Measurements from ENCODE around the gene CDRT15.

Gene CDRT15

DNA sequence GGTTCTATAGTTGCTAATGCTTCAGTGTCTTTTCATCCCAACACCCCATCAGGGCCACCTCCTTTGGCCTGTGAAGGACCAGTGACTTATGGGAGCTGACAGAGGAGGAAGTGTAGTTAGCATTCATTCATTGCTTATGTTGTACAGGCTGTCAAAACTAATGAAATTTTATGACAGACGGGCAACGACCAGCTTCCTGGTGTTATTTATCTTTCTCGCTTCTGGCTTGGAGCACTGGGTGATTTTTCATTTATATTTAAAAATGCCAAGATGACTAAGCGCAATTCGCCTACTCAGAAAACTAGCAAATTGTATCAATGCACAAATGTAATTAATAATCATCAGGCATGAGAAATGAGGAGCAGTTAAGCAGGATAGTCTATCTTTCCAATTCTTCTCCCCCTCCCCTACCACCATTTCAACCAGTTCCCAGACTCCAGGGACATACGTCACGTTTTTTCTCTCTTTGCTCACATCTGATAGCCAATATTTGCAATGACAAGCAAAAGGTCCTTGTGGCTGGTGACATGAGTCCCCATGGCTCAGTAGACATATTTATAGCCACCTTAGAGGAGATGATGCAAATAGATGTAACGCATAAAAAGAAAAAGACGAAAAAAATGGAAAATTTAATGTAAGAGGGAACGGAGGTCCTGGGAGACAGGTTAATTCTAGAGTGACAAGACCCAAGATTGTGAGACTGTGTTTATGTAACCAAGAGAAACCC is 11.2 kb downstream of the CDRT15 start:
- Histone ChIP-seq H3K36me3 (ENCODE audit: control insufficient read depth in 2 of 2, insufficient read depth in 1 of 2, low read length in 2 of 2) (no peaks in the 10 kb centered on the region), H3K27ac (ENCODE audit: extremely low read depth, low read depth, low read length) (no peak overlapping the region), H3K4me3 (ENCODE audit: low read depth, low read length) (no peak overlapping the region), H3K4me1 (ENCODE audit: control insufficient read depth, insufficient read depth, low read length) (no peaks in the 10 kb centered on the region; the same call in 1 of the 2 replicates), H3K9me3 (ENCODE audit: control insufficient read depth, insufficient read depth, low read depth, low read length) (no peaks in the 10 kb centered on the region)
- ChIA-PET CTCF (no interaction called here), POLR2A (no interaction called here)
- TF ChIP-seq ZNF629 (tag by site-specific recombination; IDR thresholded peaks at IDR 0.05) (no peak), ZNF302 (tag by site-specific recombination; IDR thresholded peaks at IDR 0.05; ENCODE audit: low read depth) (no peak), ZNF175 (tag by site-specific recombination; IDR thresholded peaks at IDR 0.05) (no peak), ZEB2 (tag by site-specific recombination; IDR thresholded peaks at IDR 0.05) (no peak), ZBTB48 (tag by site-specific recombination; IDR thresholded peaks at IDR 0.05) (no peak), ZNF48 (tag by site-specific recombination; IDR thresholded peaks at IDR 0.05) (no peak), HOXC10 (CRISPR knock-in tag; IDR thresholded peaks at IDR 0.05) (no peak), ZBTB21 (tag by site-specific recombination; IDR thresholded peaks at IDR 0.05) (no peak), KLF1 (tag by site-specific recombination; IDR thresholded peaks at IDR 0.05) (no peak), SP2 (tag by site-specific recombination; IDR thresholded peaks at IDR 0.05) (no peak), FEZF1 (tag by site-specific recombination; IDR thresholded peaks at IDR 0.05) (no peak), ZNF791 (tag by site-specific recombination; IDR thresholded peaks at IDR 0.05) (no peak), ZNF223 (tag by site-specific recombination; IDR thresholded peaks at IDR 0.05) (no peak), ZSCAN23 (tag by site-specific recombination; IDR thresholded peaks at IDR 0.05) (no peak), KLF10 (tag by site-specific recombination; IDR thresholded peaks at IDR 0.05) (no peak)
- TF ChIP-seq, protein P1, sequence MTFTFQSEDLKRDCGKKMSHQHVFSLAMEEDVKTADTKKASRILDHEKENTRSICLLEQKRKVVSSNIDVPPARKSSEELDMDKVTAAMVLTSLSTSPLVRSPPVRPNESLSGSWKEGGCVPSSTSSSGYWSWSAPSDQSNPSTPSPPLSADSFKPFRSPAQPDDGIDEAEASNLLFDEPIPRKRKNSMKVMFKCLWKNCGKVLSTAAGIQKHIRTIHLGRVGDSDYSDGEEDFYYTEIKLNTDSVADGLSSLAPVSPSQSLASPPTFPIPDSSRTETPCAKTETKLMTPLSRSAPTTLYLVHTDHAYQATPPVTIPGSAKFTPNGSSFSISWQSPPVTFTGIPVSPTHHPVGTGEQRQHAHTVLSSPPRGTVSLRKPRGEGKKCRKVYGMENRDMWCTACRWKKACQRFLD (tag by site-specific recombination; IDR thresholded peaks at IDR 0.05), result no peak
- TF ChIP-seq, protein P2, sequence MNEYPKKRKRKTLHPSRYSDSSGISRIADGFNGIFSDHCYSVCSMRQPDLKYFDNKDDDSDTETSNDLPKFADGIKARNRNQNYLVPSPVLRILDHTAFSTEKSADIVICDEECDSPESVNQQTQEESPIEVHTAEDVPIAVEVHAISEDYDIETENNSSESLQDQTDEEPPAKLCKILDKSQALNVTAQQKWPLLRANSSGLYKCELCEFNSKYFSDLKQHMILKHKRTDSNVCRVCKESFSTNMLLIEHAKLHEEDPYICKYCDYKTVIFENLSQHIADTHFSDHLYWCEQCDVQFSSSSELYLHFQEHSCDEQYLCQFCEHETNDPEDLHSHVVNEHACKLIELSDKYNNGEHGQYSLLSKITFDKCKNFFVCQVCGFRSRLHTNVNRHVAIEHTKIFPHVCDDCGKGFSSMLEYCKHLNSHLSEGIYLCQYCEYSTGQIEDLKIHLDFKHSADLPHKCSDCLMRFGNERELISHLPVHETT (tag by site-specific recombination; IDR thresholded peaks at IDR 0.05), result no peak

DNA sequence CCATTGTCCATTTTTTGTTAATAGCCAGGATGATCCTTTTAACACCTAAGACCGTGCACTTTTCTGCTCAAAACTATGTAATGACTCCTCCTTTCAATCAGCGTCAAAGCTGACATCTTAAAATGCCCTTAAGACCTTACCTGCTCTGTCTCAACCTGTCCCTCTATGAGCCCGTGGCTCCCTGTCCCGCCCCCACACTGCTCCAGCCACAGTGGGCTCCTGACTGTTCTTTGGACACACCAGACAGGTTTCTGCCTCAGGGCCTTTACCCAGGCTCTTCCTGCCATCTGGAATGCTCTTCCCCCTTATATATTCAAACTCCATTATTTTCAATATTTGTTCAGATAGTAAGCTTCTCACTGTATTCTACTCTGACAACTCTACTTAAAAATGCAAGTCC is 14.1 kb downstream of the CDRT15 start:
- no peak for TF ChIP-seq BCL11A (tag by site-specific recombination; IDR thresholded peaks at IDR 0.05; ENCODE audit: low read depth)
- TF ChIP-seq, protein P3, sequence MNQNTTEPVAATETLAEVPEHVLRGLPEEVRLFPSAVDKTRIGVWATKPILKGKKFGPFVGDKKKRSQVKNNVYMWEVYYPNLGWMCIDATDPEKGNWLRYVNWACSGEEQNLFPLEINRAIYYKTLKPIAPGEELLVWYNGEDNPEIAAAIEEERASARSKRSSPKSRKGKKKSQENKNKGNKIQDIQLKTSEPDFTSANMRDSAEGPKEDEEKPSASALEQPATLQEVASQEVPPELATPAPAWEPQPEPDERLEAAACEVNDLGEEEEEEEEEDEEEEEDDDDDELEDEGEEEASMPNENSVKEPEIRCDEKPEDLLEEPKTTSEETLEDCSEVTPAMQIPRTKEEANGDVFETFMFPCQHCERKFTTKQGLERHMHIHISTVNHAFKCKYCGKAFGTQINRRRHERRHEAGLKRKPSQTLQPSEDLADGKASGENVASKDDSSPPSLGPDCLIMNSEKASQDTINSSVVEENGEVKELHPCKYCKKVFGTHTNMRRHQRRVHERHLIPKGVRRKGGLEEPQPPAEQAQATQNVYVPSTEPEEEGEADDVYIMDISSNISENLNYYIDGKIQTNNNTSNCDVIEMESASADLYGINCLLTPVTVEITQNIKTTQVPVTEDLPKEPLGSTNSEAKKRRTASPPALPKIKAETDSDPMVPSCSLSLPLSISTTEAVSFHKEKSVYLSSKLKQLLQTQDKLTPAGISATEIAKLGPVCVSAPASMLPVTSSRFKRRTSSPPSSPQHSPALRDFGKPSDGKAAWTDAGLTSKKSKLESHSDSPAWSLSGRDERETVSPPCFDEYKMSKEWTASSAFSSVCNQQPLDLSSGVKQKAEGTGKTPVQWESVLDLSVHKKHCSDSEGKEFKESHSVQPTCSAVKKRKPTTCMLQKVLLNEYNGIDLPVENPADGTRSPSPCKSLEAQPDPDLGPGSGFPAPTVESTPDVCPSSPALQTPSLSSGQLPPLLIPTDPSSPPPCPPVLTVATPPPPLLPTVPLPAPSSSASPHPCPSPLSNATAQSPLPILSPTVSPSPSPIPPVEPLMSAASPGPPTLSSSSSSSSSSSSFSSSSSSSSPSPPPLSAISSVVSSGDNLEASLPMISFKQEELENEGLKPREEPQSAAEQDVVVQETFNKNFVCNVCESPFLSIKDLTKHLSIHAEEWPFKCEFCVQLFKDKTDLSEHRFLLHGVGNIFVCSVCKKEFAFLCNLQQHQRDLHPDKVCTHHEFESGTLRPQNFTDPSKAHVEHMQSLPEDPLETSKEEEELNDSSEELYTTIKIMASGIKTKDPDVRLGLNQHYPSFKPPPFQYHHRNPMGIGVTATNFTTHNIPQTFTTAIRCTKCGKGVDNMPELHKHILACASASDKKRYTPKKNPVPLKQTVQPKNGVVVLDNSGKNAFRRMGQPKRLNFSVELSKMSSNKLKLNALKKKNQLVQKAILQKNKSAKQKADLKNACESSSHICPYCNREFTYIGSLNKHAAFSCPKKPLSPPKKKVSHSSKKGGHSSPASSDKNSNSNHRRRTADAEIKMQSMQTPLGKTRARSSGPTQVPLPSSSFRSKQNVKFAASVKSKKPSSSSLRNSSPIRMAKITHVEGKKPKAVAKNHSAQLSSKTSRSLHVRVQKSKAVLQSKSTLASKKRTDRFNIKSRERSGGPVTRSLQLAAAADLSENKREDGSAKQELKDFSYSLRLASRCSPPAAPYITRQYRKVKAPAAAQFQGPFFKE (tag by site-specific recombination; IDR thresholded peaks at IDR 0.05; ENCODE audit: borderline replicate concordance), result no peak
- TF ChIP-seq TRIM28 (IDR thresholded peaks at IDR 0.05; ENCODE audit: borderline replicate concordance, low read length), result no peak
- no peak for TF ChIP-seq RBAK (tag by site-specific recombination; IDR thresholded peaks at IDR 0.05)
- no peak for TF ChIP-seq ZNF677 (tag by site-specific recombination; IDR thresholded peaks at IDR 0.05)
- TF ChIP-seq ZNF624 (tag by site-specific recombination; IDR thresholded peaks at IDR 0.05), result no peak
- TF ChIP-seq, protein P4, sequence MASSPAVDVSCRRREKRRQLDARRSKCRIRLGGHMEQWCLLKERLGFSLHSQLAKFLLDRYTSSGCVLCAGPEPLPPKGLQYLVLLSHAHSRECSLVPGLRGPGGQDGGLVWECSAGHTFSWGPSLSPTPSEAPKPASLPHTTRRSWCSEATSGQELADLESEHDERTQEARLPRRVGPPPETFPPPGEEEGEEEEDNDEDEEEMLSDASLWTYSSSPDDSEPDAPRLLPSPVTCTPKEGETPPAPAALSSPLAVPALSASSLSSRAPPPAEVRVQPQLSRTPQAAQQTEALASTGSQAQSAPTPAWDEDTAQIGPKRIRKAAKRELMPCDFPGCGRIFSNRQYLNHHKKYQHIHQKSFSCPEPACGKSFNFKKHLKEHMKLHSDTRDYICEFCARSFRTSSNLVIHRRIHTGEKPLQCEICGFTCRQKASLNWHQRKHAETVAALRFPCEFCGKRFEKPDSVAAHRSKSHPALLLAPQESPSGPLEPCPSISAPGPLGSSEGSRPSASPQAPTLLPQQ (tag by site-specific recombination; IDR thresholded peaks at IDR 0.05), result no peak
- Histone ChIP-seq H3K9me3 (ENCODE audit: control insufficient read depth, insufficient read depth, low read depth, low read length) (no peaks in the 10 kb centered on the region), H3K36me3 (ENCODE audit: control insufficient read depth in 2 of 2, insufficient read depth in 1 of 2, low read length in 2 of 2) (no peaks in the 10 kb centered on the region), H3K4me1 (ENCODE audit: control insufficient read depth, insufficient read depth, low read length) (no peaks in the 10 kb centered on the region; the same call in 1 of the 2 replicates), H3K27ac (ENCODE audit: extremely low read depth, low read depth, low read length) (no peak overlapping the region), H3K4me3 (ENCODE audit: low read depth, low read length) (no peak overlapping the region)
- ChIA-PET POLR2A (no interaction called here), CTCF (interaction anchor here (0.6 to 1.5 kb wide), 2 partner anchors 20 to 624 kb away, joined by 3 read pairs; no protein-coding TSS in a partner anchor)
